PC-3 (cell line): Measurements from ENCODE around the gene DCP1B. TPM values are rescaled to one million over a fixed set of nuclear protein-coding genes. Genes with fewer than 3 reads are reported as not detected.
A peak's percentile ranks its signal among the peaks of the same experiment; 100 is the strongest.

Experiments
- ATAC-seq: fragments of 200-7000 bp; cut with Tn5 transposase; 2 replicates; pipeline ENCODE4 v1.9.1; 2020; ENCODE audit warnings: mild to moderate bottlenecking, moderate library complexity
- BruUV-seq: library from RNA; stranded (reverse); fragments of 400-500 nt; replicated peaks from 2 replicates; lab custom pipeline; 2021; lab: Mats Ljungman, UMichigan
- CTCF ChIA-PET: fragments of 300-600 bp; sonication (Branson Sonifier 250); formaldehyde crosslinking; loops from one replicate; lab custom pipeline; 2022; ENCODE audit warnings: antibody characterized with exemption; lab: Charles Lee
- POLR2A ChIA-PET: fragments of 300-600 bp; sonication (Branson Sonifier 250); formaldehyde crosslinking; loops from one replicate; lab custom pipeline; 2022; ENCODE audit warnings: antibody characterized with exemption; ENCODE audit not compliant: unreplicated experiment; lab: Charles Lee
- DNase-seq: peaks from one replicate; pipeline ENCODE4 v3.0.0-alpha.2; 2015
- H2AFZ ChIP-seq: fragments of 300-600 bp; sonication (generic); 2 replicates; pipeline ENCODE4 v1.6.0; 2016; ENCODE audit warnings: antibody characterized with exemption, low read length
- H3F3A ChIP-seq: fragments of 300-600 bp; sonication (generic); one replicate; pipeline ENCODE4 v1.6.0; 2017; ENCODE audit warnings: antibody characterized with exemption, low read length, control low read depth, mild to moderate bottlenecking; ENCODE audit not compliant: unreplicated experiment
- H3K27ac ChIP-seq: fragments of 300-600 bp; sonication (generic); 2 replicates; pipeline ENCODE4 v1.5.1; 2016; ENCODE audit warnings: mild to moderate bottlenecking, low read length
- H3K27me3 ChIP-seq: fragments of 300-600 bp; sonication (generic); 2 replicates; pipeline ENCODE4 v1.6.1; 2016; ENCODE audit warnings: low read length, mixed read lengths
- H3K36me3 ChIP-seq: fragments of 300-600 bp; sonication (generic); 2 replicates; pipeline ENCODE4 v1.6.1; 2016; ENCODE audit warnings: low read depth, mixed run types, low read length, mixed read lengths
- H3K4me1 ChIP-seq: fragments of 300-600 bp; sonication (generic); 2 replicates; pipeline ENCODE4 v1.5.1; 2016; ENCODE audit warnings: low read length; ENCODE audit not compliant: insufficient read depth
- H3K4me2 ChIP-seq: fragments of 300-600 bp; sonication (generic); 2 replicates; pipeline ENCODE4 v1.6.0; 2016; ENCODE audit warnings: low read length
- H3K4me3 ChIP-seq: fragments of 300-600 bp; sonication (generic); 2 replicates; pipeline ENCODE4 v1.5.1; 2016; ENCODE audit warnings: mild to moderate bottlenecking, low read length, mixed read lengths
- H3K79me2 ChIP-seq: fragments of 300-600 bp; sonication (generic); 2 replicates; pipeline ENCODE4 v1.6.1; 2017; ENCODE audit warnings: low read length, mixed read lengths
- H3K9ac ChIP-seq: fragments of 300-600 bp; sonication (generic); 2 replicates; pipeline ENCODE4 v1.6.0; 2016; ENCODE audit warnings: mild to moderate bottlenecking, low read length
- H3K9me2 ChIP-seq: fragments of 300-600 bp; sonication (generic); replicated peaks from 2 replicates; pipeline ENCODE4 v1.6.1; 2016; ENCODE audit warnings: mixed run types, low read length, mixed read lengths
- H3K9me3 ChIP-seq: fragments of 300-600 bp; sonication (generic); 2 replicates; pipeline ENCODE4 v1.6.1; 2016; ENCODE audit warnings: low read length, mixed read lengths
- H4K20me1 ChIP-seq: fragments of 300-600 bp; sonication (generic); 2 replicates; pipeline ENCODE4 v1.6.1; 2016; ENCODE audit warnings: low read length, mixed read lengths
- EZH2 ChIP-seq: fragments of 300-600 bp; sonication (generic); IDR thresholded peaks from one replicate; pipeline ENCODE4 v1.6.1; 2017; ENCODE audit warnings: antibody characterized with exemption, mild to moderate bottlenecking, low read length; ENCODE audit not compliant: unreplicated experiment
- EZH2phosphoT487 ChIP-seq: fragments of 300-600 bp; sonication (generic); IDR thresholded peaks from 2 replicates; pipeline ENCODE4 v1.6.1; 2018; ENCODE audit warnings: mild to moderate bottlenecking, antibody characterized with exemption, low read length, borderline replicate concordance
- intact Hi-C: fragments of 100-400 bp; cut with micrococcal nuclease; formaldehyde crosslinking; loops from 2 replicates; pipeline ENCODE4 v1.9.0; 2023
- total RNA-seq: library from RNA; depleted of rRNA; stranded (reverse); fragments of >200 nt; gene quantifications from 2 replicates; pipeline ENCODE4 v1.2.3, GENCODE V29; 2014
- TF ChIP-seq, protein P1 (sequence below): fragments of 300-600 bp; sonication (generic); conservative IDR thresholded peaks from 2 replicates; pipeline ENCODE4 v1.5.1; 2017; ENCODE audit warnings: antibody characterized with exemption, low read depth, mild to moderate bottlenecking, low read length

DCP1B gene
- total RNA-seq, 1 experiment from 2014 or later: 4.9 TPM

DNA sequence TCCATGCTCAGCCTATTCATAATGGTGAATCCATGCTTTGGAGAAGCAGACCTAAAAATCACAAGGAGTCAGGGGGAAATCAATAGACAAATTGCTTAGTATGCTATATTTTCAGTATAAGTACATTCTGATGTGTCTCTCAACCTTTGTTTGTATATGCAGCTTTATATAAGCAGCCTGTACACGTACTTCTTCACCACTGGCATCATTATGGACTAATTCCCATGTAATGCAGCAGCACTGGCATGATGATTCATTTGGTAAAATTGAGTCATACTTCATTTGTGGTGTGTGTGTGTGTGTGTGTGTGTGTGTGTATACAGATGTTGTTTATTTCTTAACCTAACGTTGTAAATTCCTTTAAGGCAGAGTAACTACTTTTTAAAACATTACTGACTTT, 10.9 kb downstream of the DCP1B start:
- Histone ChIP-seq H3K9me2 (no peaks in the 10 kb centered on the region), H3F3A (peaks cover 4% of the 10 kb centered on the region), H3K4me2 (peak overlapping the region; percentile 53), H3K9me3 (no peaks in the 10 kb centered on the region), H3K4me3 (no peak overlapping the region), H2AFZ (no peak overlapping the region), H3K36me3 (0 out of 2 replicates have a peak, but pooled peaks cover 3% of the 10 kb centered on the region), H3K27me3 (no peaks in the 10 kb centered on the region), H3K9ac (no peak overlapping the region), H3K4me1 (peaks cover 20% of the 10 kb centered on the region), H4K20me1 (peaks cover 3% of the 10 kb centered on the region; the same call in 1 of the 2 replicates), H3K79me2 (no peaks in the 10 kb centered on the region), H3K27ac (peak overlapping the region; percentile 87)
- intact Hi-C loops: no loop called here
- DNase-seq (peak; percentile 86), ATAC-seq (peak; percentile 86)
- POLR2A ChIA-PET: no interaction called here
- no TSS peak for BruUV-seq
- CTCF ChIA-PET: no interaction called here
- TF ChIP-seq EZH2phosphoT487: no peak

DNA sequence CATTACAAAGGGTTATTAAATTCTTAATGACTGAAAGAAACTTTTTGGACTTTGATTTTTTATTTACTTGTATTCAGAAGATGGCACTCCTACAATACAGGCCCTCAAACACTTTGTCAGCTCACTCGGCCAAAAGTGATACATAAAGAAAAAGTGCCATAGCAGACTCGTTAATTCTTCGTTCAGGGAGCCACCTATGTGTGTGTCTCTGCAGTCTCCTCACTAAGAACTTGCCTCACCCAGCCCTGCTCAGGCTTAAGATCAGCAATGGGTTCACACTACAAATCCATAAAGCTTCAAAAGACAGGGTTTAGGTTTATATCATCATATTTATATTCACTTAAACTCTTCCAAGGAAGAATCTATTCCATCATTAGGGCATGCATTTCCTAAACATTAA, 11.5 kb downstream of the DCP1B start:
- H3K9me2 ChIP-seq: no peaks in the 10 kb centered on the region
- DNase-seq (peak; percentile 25), ATAC-seq (peak; percentile 31; the same call in 1 of the 2 replicates)
- H3K79me2 ChIP-seq: no peaks in the 10 kb centered on the region
- BruUV-seq: no TSS peak
- ChIA-PET CTCF (interaction anchor here (0.6 kb wide), 1 partner anchor 8 kb away, joined by 10 read pairs; no protein-coding TSS in a partner anchor), POLR2A (no interaction called here)
- no peak overlapping the region for H3K9ac ChIP-seq
- intact Hi-C loops: no loop called here
- no peak overlapping the region for H3K4me3 ChIP-seq
- peaks cover 20% of the 10 kb centered on the region for H3K4me1 ChIP-seq
- no peak overlapping the region for H2AFZ ChIP-seq
- H3K36me3 ChIP-seq: 0 out of 2 replicates have a peak, but pooled peaks cover 3% of the 10 kb centered on the region
- H3K27ac ChIP-seq: peak overlapping the region; percentile 69
- H3K9me3 ChIP-seq: no peaks in the 10 kb centered on the region
- no peak overlapping the region; the same call in 1 of the 2 replicates for H3K4me2 ChIP-seq
- TF ChIP-seq EZH2: no peak
- TF ChIP-seq, protein P1, sequence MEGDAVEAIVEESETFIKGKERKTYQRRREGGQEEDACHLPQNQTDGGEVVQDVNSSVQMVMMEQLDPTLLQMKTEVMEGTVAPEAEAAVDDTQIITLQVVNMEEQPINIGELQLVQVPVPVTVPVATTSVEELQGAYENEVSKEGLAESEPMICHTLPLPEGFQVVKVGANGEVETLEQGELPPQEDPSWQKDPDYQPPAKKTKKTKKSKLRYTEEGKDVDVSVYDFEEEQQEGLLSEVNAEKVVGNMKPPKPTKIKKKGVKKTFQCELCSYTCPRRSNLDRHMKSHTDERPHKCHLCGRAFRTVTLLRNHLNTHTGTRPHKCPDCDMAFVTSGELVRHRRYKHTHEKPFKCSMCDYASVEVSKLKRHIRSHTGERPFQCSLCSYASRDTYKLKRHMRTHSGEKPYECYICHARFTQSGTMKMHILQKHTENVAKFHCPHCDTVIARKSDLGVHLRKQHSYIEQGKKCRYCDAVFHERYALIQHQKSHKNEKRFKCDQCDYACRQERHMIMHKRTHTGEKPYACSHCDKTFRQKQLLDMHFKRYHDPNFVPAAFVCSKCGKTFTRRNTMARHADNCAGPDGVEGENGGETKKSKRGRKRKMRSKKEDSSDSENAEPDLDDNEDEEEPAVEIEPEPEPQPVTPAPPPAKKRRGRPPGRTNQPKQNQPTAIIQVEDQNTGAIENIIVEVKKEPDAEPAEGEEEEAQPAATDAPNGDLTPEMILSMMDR: peak; percentile 60
- H3K27me3 ChIP-seq: no peaks in the 10 kb centered on the region
- peaks cover 4% of the 10 kb centered on the region for H3F3A ChIP-seq
- H4K20me1 ChIP-seq: peaks cover 3% of the 10 kb centered on the region; the same call in 1 of the 2 replicates

DNA sequence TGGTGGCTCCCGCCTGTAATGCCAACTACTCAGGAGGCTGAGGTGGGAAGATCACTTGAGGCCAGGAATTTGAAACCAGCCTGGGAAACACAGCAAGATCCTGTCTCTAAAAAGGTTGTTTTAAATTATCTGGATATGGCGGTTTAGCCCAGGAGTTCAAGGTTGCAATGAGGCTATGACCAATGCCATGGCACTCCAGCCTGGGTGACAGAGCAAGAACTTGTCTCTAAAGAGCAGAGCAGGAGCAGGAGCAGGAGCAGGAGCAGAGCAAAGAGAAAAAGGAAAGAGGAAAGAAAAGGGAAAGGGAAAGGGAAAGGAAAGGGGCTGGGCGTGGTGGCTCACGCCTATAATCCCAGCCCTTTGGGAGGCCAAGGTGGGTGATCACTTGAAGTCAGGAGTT, 15.1 kb downstream of the DCP1B start:
- Histone ChIP-seq H3K27ac (no peak overlapping the region), H4K20me1 (peaks cover 3% of the 10 kb centered on the region; the same call in 1 of the 2 replicates), H3K4me1 (peaks cover 13% of the 10 kb centered on the region), H3K79me2 (no peaks in the 10 kb centered on the region), H3K27me3 (no peaks in the 10 kb centered on the region), H3K9me2 (no peaks in the 10 kb centered on the region), H2AFZ (no peak overlapping the region), H3F3A (peaks cover 4% of the 10 kb centered on the region), H3K4me2 (no peak overlapping the region), H3K36me3 (0 out of 2 replicates have a peak, but pooled peaks cover 5% of the 10 kb centered on the region), H3K4me3 (no peak overlapping the region), H3K9ac (no peak overlapping the region), H3K9me3 (0 out of 2 replicates have a peak, but pooled peaks cover 4% of the 10 kb centered on the region)
- no peak for ATAC-seq
- no peak for DNase-seq
- ChIA-PET CTCF (no interaction called here), POLR2A (no interaction called here)
- intact Hi-C loops: no loop called here
- BruUV-seq: no TSS peak
- no peak for TF ChIP-seq EZH2phosphoT487
- no peak for TF ChIP-seq EZH2
- TF ChIP-seq, protein P1: no peak
